Gastrocnemius medialis (tissue), 4 donors: ENCODE data around the gene ZP3. TPM values are rescaled to one million over a fixed set of nuclear protein-coding genes. Genes with fewer than 3 reads are reported as not detected.
"Not testable (repeated sequence)": the region's sequence is repeated elsewhere in the genome, so short reads cannot be mapped to it uniquely, and the experiment has no call there.

Source experiments
- ATAC-seq, 2 donors: fragments of 150-250 bp; one replicate each; pipeline ENCODE4 v1.9.1; 2016
- DNase-seq, 2 donors: peaks; one replicate each; pipeline ENCODE4 v3.0.0-alpha.2; 2019
- H3K27ac ChIP-seq, 4 donors: fragments of 200-600 bp; sonication (generic); 1 replicate in 1 of 4; 2 replicates in 3 of 4; pipeline ENCODE4 v1.5.1; 2016 to 2018; ENCODE audit warnings: mild to moderate bottlenecking in 2 of 4, moderate library complexity in 1 of 4
- H3K27me3 ChIP-seq, 3 donors: fragments of 200-600 bp; sonication (generic) in 2 of 3; 1 replicate in 1 of 3; 2 replicates in 2 of 3; pipeline versions ENCODE4 v1.5.1 to v1.6.0; 2016 to 2019; ENCODE audit warnings: mild to moderate bottlenecking in 1 of 3, moderate library complexity in 1 of 3
- H3K36me3 ChIP-seq, 2 donors: fragments of 200-600 bp; sonication (generic) in 1 of 2; one replicate each; pipeline ENCODE4 v1.5.1; 2017 to 2018
- H3K4me1 ChIP-seq, 2 donors: fragments of 200-600 bp; sonication (generic) in 1 of 2; one replicate each; pipeline ENCODE4 v1.5.1; 2016 to 2017; ENCODE audit warnings: mild to moderate bottlenecking in 2 of 2
- H3K4me3 ChIP-seq, 4 donors: fragments of 200-600 bp; sonication (generic) in 3 of 4; 1 replicate in 1 of 4; 2 replicates in 3 of 4; pipeline ENCODE4 v1.5.1; 2016 to 2019; ENCODE audit warnings: mild to moderate bottlenecking in 2 of 4
- H3K9me3 ChIP-seq, 3 donors: fragments of 200-600 bp; sonication (generic) in 2 of 3; 1 replicate in 1 of 3; 2 replicates in 2 of 3; pipeline ENCODE4 v1.5.1; 2016 to 2019
- CTCF ChIP-seq, 5 experiments: fragments of 450-650 bp in 3 of 5; fragments of 200-600 bp in 2 of 5; sonication (generic) in 2 of 5; IDR thresholded peaks in 4 of 5; conservative IDR thresholded peaks in 1 of 5; 1 replicate in 4 of 5; 2 replicates in 1 of 5; pipeline ENCODE4 v1.5.1; 2016 to 2019; ENCODE audit warnings: antibody characterized with exemption in 5 of 5, mild to moderate bottlenecking in 3 of 5, moderate library complexity in 3 of 5
- in situ Hi-C, 4 donors: fragments of 200-750 bp; cut with MboI; loops; one replicate each; pipeline versions ENCODE4 v1.15.0 to v1.8.0; 2017; ENCODE audit warnings: low sequenced_read_pairs in 4 of 4
- intact Hi-C: fragments of 100-400 bp; cut with DNase I; formaldehyde crosslinking; loops from one replicate; pipeline ENCODE4 v1.15.1; 2023; ENCODE audit warnings: low total_unique reads
- total RNA-seq, 4 donors: library from RNA; depleted of rRNA; stranded (reverse); fragments of >200 nt; gene quantifications; one replicate each; pipeline versions ENCODE4 v1.1.0 to v1.2.3, GENCODE V29; 2016

Gene ZP3
- total RNA-seq, 4 donors from 2014 or later = 1.1 TPM; not detected in 3

DNA sequence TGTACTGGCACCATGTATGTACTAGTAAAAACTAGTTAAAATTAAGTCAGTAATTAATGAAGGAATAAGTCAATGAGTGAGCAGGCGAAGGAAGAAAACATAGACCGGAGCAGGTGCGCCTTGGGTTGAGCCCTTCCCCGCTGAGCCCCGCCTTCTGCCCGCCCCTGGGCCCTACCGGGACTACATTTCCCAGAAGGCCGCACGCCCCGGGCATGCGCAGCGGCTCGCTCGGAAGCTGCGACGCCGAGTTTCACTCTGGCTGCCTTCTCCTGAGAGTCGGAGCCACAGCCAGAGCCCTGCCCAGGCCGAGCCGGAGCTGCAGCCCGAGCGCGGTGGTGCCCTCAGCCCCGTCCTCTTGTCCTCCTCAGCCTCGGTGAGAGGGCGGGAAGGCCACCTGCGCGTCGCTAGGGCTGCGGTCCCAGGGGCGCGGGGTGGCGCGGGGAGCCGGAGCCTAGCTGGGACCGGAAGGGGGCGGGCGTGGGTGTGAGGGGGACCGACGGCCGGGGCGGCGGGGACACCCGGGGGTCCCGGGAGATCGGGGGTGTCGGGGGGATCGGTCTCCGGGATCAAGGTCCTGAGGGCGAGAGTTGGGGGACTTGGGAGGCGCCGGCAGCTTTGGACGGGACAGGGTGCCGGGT lies 36.8 kb downstream of the ZP3 start, which contains the start of gene DTX2:
DTX2 (plus strand) TSS at position 246 of the 638 bp plus-strand sequence. CDS start 18,801 bp downstream, outside the sequence.
- H3K4me3 ChIP-seq = peak within 1 kb of the TSS; percentile 56 to 74 (median 64)
- TF ChIP-seq CTCF (IDR thresholded peaks at IDR 0.05 in 4 of 5, conservative IDR thresholded peaks at IDR 0.05 in 1 of 5) = peak in 1 of 5 experiments; percentile 21
- H3K27ac ChIP-seq = peak within 1 kb of the TSS; percentile 72 to 84 (median 76)
- H3K9me3 ChIP-seq, H3K4me1 ChIP-seq, in situ Hi-C loops, intact Hi-C loops, H3K27me3 ChIP-seq, DNase-seq, H3K36me3 ChIP-seq: not testable (repeated sequence)
- peak; percentile 96 to 97 for ATAC-seq

DNA sequence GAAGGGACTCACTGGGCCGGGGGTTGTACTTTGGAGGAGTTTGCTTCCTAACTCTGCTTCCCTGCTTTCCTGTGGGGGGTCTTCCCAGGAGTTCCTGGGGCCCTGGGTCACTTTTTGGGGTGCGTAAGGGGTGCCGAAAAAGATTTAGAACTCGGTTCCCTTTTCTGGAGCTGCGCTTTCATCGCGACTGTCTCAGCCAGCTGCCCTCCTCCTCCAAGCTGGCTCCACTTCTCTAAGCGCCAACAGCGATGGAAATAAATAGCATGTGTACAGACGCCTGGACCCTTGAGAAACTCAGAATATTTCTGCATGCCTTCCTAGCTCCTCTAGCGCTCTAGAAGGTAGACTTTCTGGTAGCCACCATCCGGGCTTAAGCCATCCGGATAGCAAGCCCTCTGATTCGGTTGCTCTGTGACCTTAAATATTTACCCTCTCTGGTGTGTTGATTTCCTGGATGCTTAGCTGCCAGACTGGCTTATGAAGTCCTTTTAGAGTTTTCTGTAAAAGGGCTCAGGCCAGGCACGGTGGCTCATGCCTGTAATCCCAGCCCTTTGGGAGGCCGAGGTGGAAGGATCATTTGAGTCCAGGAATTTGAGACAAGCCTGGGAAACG lies 37.6 kb downstream of the ZP3 start:
- ATAC-seq = peak in 1 of 2 donors; percentile 15
- H3K4me1 ChIP-seq = peaks cover 11% of the 10 kb centered on the region in 2 donors
- H3K4me3 ChIP-seq, in situ Hi-C loops, H3K9me3 ChIP-seq, DNase-seq, H3K27ac ChIP-seq, H3K36me3 ChIP-seq, intact Hi-C loops, H3K27me3 ChIP-seq: not testable (repeated sequence)

DNA sequence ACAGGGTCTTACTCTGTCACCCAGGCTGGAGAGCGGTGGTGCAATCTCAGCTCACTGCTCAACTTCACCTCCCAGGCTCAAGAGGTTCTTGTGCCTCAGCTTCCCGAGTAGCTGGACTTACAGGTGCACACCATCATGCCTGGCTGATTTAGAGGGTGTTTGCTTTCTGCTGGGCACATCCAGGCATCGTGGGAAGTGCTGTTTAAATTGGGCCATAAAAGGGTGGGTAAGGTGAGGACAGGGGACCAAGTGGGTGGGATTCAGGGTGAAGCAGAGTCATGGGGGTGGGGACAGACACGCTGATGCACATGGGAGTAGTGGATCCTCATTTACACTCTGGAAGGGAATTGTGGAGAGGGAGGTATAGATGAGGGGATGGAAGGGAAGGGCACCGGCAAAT lies 40.2 kb downstream of the ZP3 start:
- DNase-seq, intact Hi-C loops: not testable (repeated sequence)

DNA sequence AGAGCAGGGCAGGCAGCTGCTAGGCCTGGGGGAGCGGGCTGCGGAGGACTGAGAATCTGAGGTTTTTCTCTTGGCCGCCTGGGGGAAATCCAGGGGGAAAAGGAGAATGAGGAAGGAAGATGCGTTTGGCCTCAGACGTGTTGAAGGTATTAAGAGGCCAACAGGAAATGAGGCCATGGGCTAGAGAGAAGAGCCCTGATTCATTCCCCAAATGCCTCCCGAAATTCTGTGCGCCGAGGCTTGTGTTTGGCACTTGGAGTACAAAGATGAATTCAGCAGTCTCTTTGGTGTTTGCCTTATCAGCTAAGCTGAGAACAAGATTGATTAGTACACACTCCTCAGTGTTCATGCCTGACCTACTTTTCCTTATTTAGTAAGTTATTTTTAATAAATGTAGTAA lies 41.2 kb downstream of the ZP3 start:
- in situ Hi-C loops, H3K9me3 ChIP-seq, H3K36me3 ChIP-seq, H3K27me3 ChIP-seq, intact Hi-C loops, ATAC-seq, H3K4me3 ChIP-seq, DNase-seq: not testable (repeated sequence)
- Histone ChIP-seq H3K27ac (peak overlapping the region in 3 of 4 donors; percentile 37 to 72 (median 51)), H3K4me1 (peaks cover 11% of the 10 kb centered on the region in 2 donors)

More for the DNA sequence above, 40.2 kb downstream of the ZP3 start:
- H3K4me3 ChIP-seq, in situ Hi-C loops, H3K9me3 ChIP-seq, ATAC-seq, H3K27me3 ChIP-seq, H3K36me3 ChIP-seq, H3K27ac ChIP-seq: not testable (repeated sequence)
- peaks cover 11% of the 10 kb centered on the region in 2 donors for H3K4me1 ChIP-seq

DNA sequence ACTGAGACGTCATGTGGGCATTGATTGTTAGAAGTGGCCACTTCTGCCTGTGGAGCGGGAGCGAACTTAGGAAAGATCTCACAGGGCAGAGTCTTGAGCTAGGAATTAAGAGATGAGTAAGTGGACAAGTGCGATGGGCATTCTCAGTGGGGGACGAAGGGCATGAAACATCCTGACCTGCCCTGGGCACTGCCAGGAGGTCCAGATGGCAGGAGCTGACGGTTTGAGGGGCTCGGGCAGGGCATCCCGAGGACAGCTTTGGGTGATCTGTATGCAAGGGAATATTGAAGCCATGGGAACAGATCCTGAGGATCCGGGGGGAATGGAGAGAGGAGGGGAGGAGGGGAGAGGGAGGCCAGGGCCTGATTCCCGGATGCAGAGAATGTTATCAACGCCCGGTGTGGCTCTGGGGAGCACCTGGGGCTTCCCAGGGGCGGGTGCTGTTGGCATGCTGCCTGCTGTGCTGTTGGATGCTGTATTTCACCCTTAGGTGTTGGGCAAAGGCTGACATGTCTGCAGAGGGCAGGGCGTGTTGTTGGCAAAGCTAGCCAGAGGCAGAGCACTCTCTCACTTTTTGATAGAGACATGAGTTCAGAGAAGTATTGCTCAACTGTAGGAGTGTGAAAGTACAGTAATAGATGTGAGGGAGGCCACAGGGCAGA lies 43.1 kb downstream of the ZP3 start:
- H3K4me3 ChIP-seq, H3K27me3 ChIP-seq, H3K27ac ChIP-seq, in situ Hi-C loops, H3K36me3 ChIP-seq, DNase-seq, H3K9me3 ChIP-seq, intact Hi-C loops: not testable (repeated sequence)
- peak in 1 of 2 donors; percentile 27 for ATAC-seq
- peaks cover 11% of the 10 kb centered on the region in 2 donors for H3K4me1 ChIP-seq

DNA sequence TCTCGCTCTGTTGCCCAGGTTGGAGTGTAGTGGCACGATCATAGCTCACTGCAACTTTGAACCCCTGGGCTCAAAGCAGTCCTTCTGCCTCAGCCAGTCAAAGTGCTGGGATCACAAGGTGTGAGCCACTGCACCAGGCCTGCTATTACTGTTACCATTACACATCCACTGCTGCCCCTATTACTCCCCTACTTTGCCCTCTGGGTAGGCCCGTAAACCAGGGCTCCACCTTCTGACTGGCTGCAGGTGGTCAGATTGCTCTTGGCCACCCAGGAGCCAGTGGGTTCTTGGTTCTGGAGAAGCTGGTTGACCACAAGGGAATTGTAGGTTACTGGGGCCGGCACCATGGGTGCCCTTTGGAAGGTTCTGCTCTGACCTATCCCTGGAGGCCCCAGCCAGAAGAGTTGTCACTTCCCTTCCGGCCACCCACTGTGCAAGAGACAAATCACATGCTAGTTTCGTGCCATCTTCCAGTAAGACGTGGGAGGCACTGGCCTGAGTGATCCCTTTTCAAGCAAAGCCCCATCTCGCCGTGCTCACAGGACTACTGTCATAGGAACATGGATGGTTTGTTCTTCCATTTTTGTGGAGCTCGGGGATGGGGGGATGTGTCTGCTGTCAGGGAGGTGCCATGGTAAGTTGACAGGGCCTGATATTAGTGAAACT lies 46.9 kb downstream of the ZP3 start:
- H3K4me3 ChIP-seq, ATAC-seq, H3K27me3 ChIP-seq, in situ Hi-C loops, H3K36me3 ChIP-seq, DNase-seq, H3K4me1 ChIP-seq, H3K9me3 ChIP-seq, H3K27ac ChIP-seq, intact Hi-C loops: not testable (repeated sequence)

GRCh38 chr7:76473097-76473496 lies 48.3 kb downstream of the ZP3 start:
- H3K9me3 ChIP-seq, H3K36me3 ChIP-seq, in situ Hi-C loops, H3K4me3 ChIP-seq, H3K27ac ChIP-seq, DNase-seq, H3K27me3 ChIP-seq, intact Hi-C loops, H3K4me1 ChIP-seq: not testable (repeated sequence)
- peak in 1 of 2 donors; percentile 64 for ATAC-seq

GRCh38 chr7:76476280-76476679 lies 51.5 kb downstream of the ZP3 start:
- in situ Hi-C loops, intact Hi-C loops, H3K9me3 ChIP-seq, DNase-seq, ATAC-seq, H3K4me3 ChIP-seq, H3K36me3 ChIP-seq, H3K27ac ChIP-seq, H3K27me3 ChIP-seq, H3K4me1 ChIP-seq: not testable (repeated sequence)

DNA sequence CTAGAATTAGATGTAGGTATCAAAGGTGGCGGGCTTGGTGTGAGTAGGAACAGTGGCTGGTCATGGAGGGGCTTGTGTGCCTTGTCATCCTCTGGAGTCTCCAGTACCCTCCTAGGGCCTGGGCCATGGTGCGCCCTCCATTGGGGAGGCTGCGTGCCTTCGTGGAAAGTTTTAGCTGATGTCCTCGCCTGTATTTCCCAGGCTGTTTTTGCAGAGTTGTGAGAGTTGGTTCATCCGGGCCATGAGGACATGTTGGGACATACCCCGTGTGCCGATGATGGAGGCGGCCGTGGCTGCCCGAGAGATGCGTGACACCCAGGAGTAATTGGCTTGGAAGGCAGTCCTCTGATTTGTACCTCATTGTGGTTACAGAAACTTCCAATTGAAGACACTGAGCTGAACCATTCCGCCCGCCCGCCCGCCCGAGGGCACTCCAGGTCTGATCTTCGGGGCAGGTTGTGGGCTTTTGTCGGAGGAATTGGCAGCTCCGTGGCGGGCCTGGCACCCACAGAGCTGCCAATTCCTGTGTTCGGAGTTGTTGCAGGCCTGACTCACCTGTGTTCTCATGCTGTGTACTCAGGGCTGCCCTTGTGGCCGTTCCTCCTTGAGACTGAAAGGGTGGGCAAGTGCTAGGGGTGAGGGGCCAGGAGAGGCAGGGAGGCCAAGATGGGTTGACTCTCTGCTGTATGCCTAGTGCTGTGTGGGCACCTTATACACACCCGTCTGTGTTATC lies 52.2 kb downstream of the ZP3 start:
- H3K27ac ChIP-seq, ATAC-seq, H3K36me3 ChIP-seq, DNase-seq, H3K27me3 ChIP-seq, in situ Hi-C loops, H3K4me1 ChIP-seq, H3K9me3 ChIP-seq, intact Hi-C loops, H3K4me3 ChIP-seq: not testable (repeated sequence)

- H3K27ac ChIP-seq, H3K36me3 ChIP-seq, H3K4me1 ChIP-seq, ATAC-seq, H3K9me3 ChIP-seq, in situ Hi-C loops, DNase-seq, H3K27me3 ChIP-seq, intact Hi-C loops, H3K4me3 ChIP-seq: not testable (repeated sequence)
These were observed 54.9 kb downstream of the ZP3 start for GRCh38 chr7:76479628-76480027.
